Transverse colon (tissue), 4 donors: ENCODE measurements around the gene SOCS1. TPM values are rescaled to one million over a fixed set of nuclear protein-coding genes. Genes with fewer than 3 reads are reported as not detected.

Experiments used
- DNase-seq: peaks from one replicate; pipeline ENCODE4 v3.0.0-alpha.2; 2019
- H3K27ac ChIP-seq, 4 donors: fragments of 200-600 bp; sonication (generic); 2 replicates each; pipeline ENCODE4 v1.5.1; 2016 to 2018; ENCODE audit warnings: inconsistent platforms in 4 of 4
- H3K27me3 ChIP-seq: fragments of 200-600 bp; sonication (generic); 2 replicates; pipeline ENCODE4 v1.5.1; 2017; ENCODE audit warnings: inconsistent platforms
- H3K36me3 ChIP-seq, 4 donors: fragments of 200-600 bp; sonication (generic); 2 replicates each; pipeline ENCODE4 v1.5.1; 2017 to 2019; ENCODE audit warnings: inconsistent platforms in 4 of 4
- H3K4me1 ChIP-seq, 4 donors: fragments of 200-600 bp; sonication (generic); 2 replicates each; pipeline ENCODE4 v1.5.1; 2017 to 2020; ENCODE audit warnings: inconsistent platforms in 4 of 4
- H3K4me3 ChIP-seq, 4 donors: fragments of 200-600 bp; sonication (generic); 1 replicate in 1 of 4; 2 replicates in 3 of 4; pipeline versions ENCODE4 v1.5.1 to v1.6.1; 2017 to 2019; ENCODE audit warnings: inconsistent platforms in 4 of 4
- H3K9me3 ChIP-seq, 2 donors: fragments of 200-600 bp; sonication (generic); 2 replicates each; pipeline ENCODE4 v1.5.1; 2017 to 2019; ENCODE audit warnings: inconsistent platforms in 2 of 2
- EP300 ChIP-seq: sonication (generic); formaldehyde crosslinking; IDR thresholded peaks from one replicate; pipeline ENCODE4 v1.6.1; 2017; ENCODE audit warnings: antibody characterized with exemption, low read depth
- POLR2A ChIP-seq: fragments of 450-650 bp; IDR thresholded peaks from one replicate; pipeline ENCODE4 v1.6.1; 2016; ENCODE audit warnings: antibody characterized with exemption, mild to moderate bottlenecking, moderate library complexity
- POLR2AphosphoS5 ChIP-seq, 3 donors: sonication (generic); formaldehyde crosslinking; IDR thresholded peaks; one replicate each; pipeline ENCODE4 v1.6.1; 2016; ENCODE audit warnings: antibody characterized with exemption in 3 of 3
- WGBS, 2 donors: methylation state at CpG; one replicate each; pipeline ENCODE4 v1.1.5; 2018; ENCODE audit warnings: low coverage in 1 of 2; 5-methylcytosine and 5-hydroxymethylcytosine counted together
- in situ Hi-C, 4 donors: fragments of 200-750 bp; cut with MboI; loops; one replicate each; pipeline versions ENCODE4 v1.15.0 to v1.15.1; 2017; ENCODE audit warnings: low sequenced_read_pairs in 3 of 4, low pct_ligation_motif_present in 1 of 4, low pct_unique_long_range_greater_than_20kb in 1 of 4
- intact Hi-C: fragments of 100-400 bp; cut with DNase I; formaldehyde crosslinking; loops from one replicate; pipeline ENCODE4 v1.15.1; 2023; ENCODE audit warnings: low total_unique reads
- total RNA-seq, 4 donors: library from RNA; depleted of rRNA; stranded (reverse); fragments of >200 nt; gene quantifications; one replicate each; pipeline ENCODE4 v1.1.0, GENCODE V29; 2016
- TF ChIP-seq, protein P1 (sequence below), 5 experiments: fragments of 200-600 bp in 3 of 5; fragments of 450-650 bp in 2 of 5; sonication (generic) in 3 of 5; IDR thresholded peaks; 1 replicate in 2 of 5; 2 replicates in 3 of 5; pipeline ENCODE4 v1.5.1; 2016 to 2017; ENCODE audit warnings: antibody characterized with exemption in 5 of 5, inconsistent platforms in 3 of 5, mild to moderate bottlenecking in 2 of 5, moderate library complexity in 1 of 5

SOCS1 gene
- total RNA-seq, 4 donors from 2014 or later = 2.2 to 17.6 (median 10.8) TPM

DNA sequence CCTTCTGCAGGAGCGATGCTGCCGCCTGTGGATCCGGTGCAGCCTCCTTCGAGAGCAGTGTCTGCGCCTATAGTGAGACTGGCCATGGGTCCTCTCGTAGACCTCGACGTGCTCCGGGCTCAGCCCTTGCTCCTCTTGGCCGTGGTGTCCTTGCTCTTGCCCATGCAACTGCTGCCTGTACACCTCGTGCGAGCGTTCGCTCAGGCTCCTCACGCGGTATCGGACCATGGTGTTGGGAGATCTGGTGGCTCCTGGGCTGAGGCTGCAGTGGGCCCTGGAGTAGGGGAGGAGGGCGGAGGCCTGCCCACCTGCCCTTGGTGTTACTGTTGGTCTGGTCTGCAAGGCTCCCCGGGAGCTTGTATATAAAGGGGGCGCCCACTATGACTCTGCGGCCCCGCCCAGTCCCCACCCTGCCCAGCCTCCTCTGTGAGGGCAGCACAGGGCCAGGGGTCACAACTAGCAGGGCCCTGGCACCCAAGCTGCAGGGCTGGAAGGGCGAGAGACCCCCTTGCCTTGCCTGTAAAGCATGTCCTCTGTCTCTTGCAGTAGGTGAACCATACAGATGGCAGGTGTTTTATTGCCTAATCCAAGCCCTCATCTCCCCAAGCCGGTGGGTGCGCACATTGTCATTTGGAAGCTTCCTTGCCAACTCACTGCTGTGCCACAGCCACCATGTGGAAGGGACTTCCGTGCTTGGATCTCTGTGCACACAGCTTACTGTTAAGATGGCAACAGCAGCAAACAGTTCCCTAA lies 20.3 kb upstream of the SOCS1 start, which contains the start of gene PRM2:
Gene PRM2 (minus strand): TSS at position 338 of the 753 bp plus-strand sequence. CDS start 110 bp downstream, at position 228.
- Histone ChIP-seq H3K9me3 (no peaks in the 10 kb centered on the region), H3K36me3 (no peaks in the 10 kb centered on the region), H3K4me3 (no peak within 1 kb of the TSS), H3K27me3 (no peaks in the 10 kb centered on the region), H3K4me1 (peaks cover 0 to 6% (median 0%) of the 10 kb centered on the region in 4 donors), H3K27ac (no peak within 1 kb of the TSS)
- WGBS, 2 donors = 92 to 94% methylated on average over 6 to 23 of the region's 26 CpGs
- no peak for DNase-seq
- intact Hi-C loops = no loop called here
- in situ Hi-C loops = no loop called here
- TF ChIP-seq POLR2A = no peak
- TF ChIP-seq, protein P1, sequence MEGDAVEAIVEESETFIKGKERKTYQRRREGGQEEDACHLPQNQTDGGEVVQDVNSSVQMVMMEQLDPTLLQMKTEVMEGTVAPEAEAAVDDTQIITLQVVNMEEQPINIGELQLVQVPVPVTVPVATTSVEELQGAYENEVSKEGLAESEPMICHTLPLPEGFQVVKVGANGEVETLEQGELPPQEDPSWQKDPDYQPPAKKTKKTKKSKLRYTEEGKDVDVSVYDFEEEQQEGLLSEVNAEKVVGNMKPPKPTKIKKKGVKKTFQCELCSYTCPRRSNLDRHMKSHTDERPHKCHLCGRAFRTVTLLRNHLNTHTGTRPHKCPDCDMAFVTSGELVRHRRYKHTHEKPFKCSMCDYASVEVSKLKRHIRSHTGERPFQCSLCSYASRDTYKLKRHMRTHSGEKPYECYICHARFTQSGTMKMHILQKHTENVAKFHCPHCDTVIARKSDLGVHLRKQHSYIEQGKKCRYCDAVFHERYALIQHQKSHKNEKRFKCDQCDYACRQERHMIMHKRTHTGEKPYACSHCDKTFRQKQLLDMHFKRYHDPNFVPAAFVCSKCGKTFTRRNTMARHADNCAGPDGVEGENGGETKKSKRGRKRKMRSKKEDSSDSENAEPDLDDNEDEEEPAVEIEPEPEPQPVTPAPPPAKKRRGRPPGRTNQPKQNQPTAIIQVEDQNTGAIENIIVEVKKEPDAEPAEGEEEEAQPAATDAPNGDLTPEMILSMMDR (IDR thresholded peaks at IDR 0.05) = no peak
- no peak for TF ChIP-seq POLR2AphosphoS5 (IDR thresholded peaks at IDR 0.05)
- TF ChIP-seq EP300 = no peak

DNA sequence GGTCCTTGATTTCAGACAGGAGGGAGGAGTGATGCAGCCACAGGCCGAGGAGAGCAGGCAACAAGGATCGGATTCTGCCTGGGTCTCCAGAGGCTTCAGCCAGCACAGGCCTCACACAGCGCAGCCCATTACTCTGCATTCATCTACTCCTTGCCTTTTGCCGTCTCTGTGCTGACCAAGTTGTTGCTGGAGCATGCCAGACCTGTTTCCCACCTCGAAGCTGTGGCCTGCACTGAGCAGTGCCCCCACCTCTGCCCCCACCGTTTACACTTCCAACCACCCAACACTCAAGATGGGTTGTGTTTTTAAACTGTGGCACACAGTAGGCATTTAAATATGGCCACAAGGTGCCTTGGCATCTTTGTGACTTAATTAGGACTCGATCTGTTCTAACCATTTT lies 19.0 kb upstream of the SOCS1 start:
- H3K27me3 ChIP-seq = no peaks in the 10 kb centered on the region
- WGBS, 2 donors = 93% methylated on average over 3 to 7 of the region's 7 CpGs
- no peak for DNase-seq
- H3K27ac ChIP-seq = no peak overlapping the region
- H3K4me3 ChIP-seq = no peak overlapping the region
- no peaks in the 10 kb centered on the region for H3K9me3 ChIP-seq
- H3K36me3 ChIP-seq = no peaks in the 10 kb centered on the region
- in situ Hi-C loops = loop anchor here in 2 of 4 donors (25.0 kb wide), 1 partner anchor 87 kb away; no protein-coding TSS in a partner anchor
- TF ChIP-seq, protein P1 (IDR thresholded peaks at IDR 0.05) = no peak
- TF ChIP-seq EP300 = no peak
- no peak for TF ChIP-seq POLR2AphosphoS5 (IDR thresholded peaks at IDR 0.05)
- no peak for TF ChIP-seq POLR2A
- peaks cover 0 to 6% (median 0%) of the 10 kb centered on the region in 4 donors for H3K4me1 ChIP-seq
- intact Hi-C loops = no loop called here

DNA sequence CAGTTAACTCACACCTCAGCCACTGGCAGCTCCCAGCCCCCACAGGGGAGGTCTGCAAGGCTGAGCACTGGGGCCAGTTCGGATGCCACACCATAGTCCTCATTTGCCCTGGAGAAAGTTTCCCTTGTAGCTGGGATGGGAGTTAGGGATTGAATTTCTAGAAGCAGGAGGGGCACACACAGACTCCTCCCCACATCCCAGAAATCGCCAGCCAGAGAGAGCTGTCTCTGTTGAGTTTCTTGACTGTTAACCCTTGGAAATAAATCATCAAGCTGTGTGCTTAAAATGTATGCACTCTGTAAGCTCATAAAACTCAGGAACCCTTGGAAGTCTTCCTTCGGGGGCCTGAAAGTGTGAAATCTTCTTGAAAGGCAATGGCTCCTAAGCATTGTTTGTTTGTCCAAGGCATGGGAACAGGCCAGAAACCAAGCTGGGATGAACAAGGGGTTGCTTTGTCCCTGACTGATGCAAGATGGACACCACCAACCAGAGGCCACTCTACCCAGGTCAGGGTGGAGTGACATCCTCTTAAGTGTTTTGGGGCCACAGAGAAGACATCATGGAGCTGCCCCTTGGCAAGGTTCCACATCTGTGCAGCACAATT lies 17.8 kb upstream of the SOCS1 start:
- Histone ChIP-seq H3K4me1 (no peaks in the 10 kb centered on the region), H3K27me3 (no peaks in the 10 kb centered on the region), H3K9me3 (no peaks in the 10 kb centered on the region), H3K4me3 (no peak overlapping the region), H3K36me3 (no peaks in the 10 kb centered on the region), H3K27ac (no peak overlapping the region)
- TF ChIP-seq POLR2AphosphoS5 (IDR thresholded peaks at IDR 0.05) (no peak), EP300 (no peak), POLR2A (no peak)
- TF ChIP-seq, protein P1 (IDR thresholded peaks at IDR 0.05) = no peak
- 57% methylated on average over 3 of the region's 3 CpGs; no CpG with 5 or more reads in 1 of the 2 donors for WGBS, 2 donors
- in situ Hi-C loops = loop anchor here in 2 of 4 donors (25.0 kb wide), 1 partner anchor 88 kb away; no protein-coding TSS in a partner anchor
- DNase-seq = no peak
- intact Hi-C loops = no loop called here

DNA sequence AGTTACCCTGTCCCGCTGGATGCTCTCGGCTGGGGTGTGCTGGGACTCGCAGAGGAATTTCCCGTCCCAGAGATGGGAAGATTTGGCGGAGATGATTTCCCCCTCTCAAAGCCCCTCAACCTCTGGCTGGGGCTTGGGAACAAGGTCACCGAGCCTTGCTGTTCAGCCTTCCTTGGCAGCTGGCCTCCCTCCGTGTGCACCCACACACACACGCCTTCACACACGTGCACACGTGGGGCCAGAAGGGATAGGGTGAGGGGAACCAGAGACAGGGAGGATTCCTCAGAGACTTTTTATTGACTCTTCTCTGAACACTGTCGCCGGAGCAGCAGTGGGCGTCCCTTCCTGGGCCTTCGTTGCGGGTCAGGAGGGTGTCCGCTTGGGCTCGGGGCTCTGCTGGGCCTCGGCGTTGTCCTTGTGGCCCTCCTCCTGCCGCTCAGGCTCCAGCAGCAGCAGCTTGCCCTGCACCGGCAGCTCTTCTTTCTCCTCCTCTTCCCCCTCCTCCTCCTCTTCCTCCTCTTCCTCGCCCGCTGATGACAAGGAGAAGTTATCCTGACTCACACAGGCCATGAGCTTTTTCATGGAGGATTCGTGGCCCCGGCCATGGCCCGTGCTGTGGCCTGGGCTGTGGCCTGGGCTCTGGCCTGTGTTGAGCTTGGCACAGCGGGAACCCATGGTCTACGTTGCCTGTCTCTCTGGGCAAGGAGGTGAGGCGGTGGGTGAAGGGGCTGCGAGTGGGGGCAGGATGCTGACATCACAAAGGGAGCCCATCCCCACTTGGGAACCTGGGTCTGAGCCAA lies 17.1 kb upstream of the SOCS1 start, which contains the start of gene PRM3:
Gene PRM3 (minus strand): TSS at position 709 of the 800 bp plus-strand sequence. CDS start 34 bp downstream, at position 675.
- intact Hi-C loops = no loop called here

More for the DNA sequence above, 17.1 kb upstream of the SOCS1 start, which contains the start of gene PRM3:
- TF ChIP-seq POLR2AphosphoS5 (IDR thresholded peaks at IDR 0.05) = no peak
- TF ChIP-seq EP300 = no peak
- TF ChIP-seq, protein P1 (IDR thresholded peaks at IDR 0.05) = no peak
- TF ChIP-seq POLR2A = no peak
- no peak within 1 kb of the TSS for H3K4me3 ChIP-seq
- no peaks in the 10 kb centered on the region for H3K4me1 ChIP-seq
- H3K36me3 ChIP-seq = no peaks in the 10 kb centered on the region
- no peaks in the 10 kb centered on the region for H3K9me3 ChIP-seq
- in situ Hi-C loops = loop anchor here in 2 of 4 donors (25.0 kb wide), 1 partner anchor 89 kb away; no protein-coding TSS in a partner anchor
- DNase-seq = no peak
- H3K27me3 ChIP-seq = no peaks in the 10 kb centered on the region
- no peak within 1 kb of the TSS for H3K27ac ChIP-seq
- 88% methylated on average over 30 of the region's 30 CpGs; no CpG with 5 or more reads in 1 of the 2 donors for WGBS, 2 donors
